Spleen (tissue), 11 donors: Measurements from ENCODE around the gene ACCS. TPM values are rescaled to one million over a fixed set of nuclear protein-coding genes. Genes with fewer than 3 reads are reported as not detected.

Source experiments
- DNase-seq: peaks from one replicate; pipeline ENCODE4 v3.0.0-alpha.2; 2020
- H3K27ac ChIP-seq, 8 donors: fragments of 200-600 bp; sonication (generic) in 7 of 8; 1 replicate in 4 of 8; 2 replicates in 4 of 8; pipeline versions ENCODE4 v1.5.0 to v1.8.0; 2016 to 2021; ENCODE audit warnings: inconsistent platforms in 4 of 8, mild to moderate bottlenecking in 4 of 8, moderate library complexity in 1 of 8
- H3K27me3 ChIP-seq, 7 donors: fragments of 200-600 bp; sonication (generic) in 6 of 7; replicated peaks in 1 of 7; 1 replicate in 4 of 7; 2 replicates in 3 of 7; pipeline versions ENCODE4 v1.5.0 to v1.8.0; 2016 to 2021; ENCODE audit warnings: inconsistent platforms in 3 of 7, mild to moderate bottlenecking in 1 of 7
- H3K36me3 ChIP-seq, 6 donors: fragments of 200-600 bp; sonication (generic) in 5 of 6; 1 replicate in 4 of 6; 2 replicates in 2 of 6; pipeline versions ENCODE4 v1.5.0 to v1.8.0; 2016 to 2021; ENCODE audit warnings: inconsistent platforms in 2 of 6
- H3K4me1 ChIP-seq, 6 donors: fragments of 200-600 bp; sonication (generic) in 5 of 6; 1 replicate in 3 of 6; 2 replicates in 3 of 6; pipeline versions ENCODE4 v1.5.0 to v1.8.0; 2016 to 2021; ENCODE audit warnings: inconsistent platforms in 3 of 6
- H3K4me3 ChIP-seq, 8 donors: fragments of 200-600 bp; sonication (generic) in 7 of 8; 1 replicate in 4 of 8; 2 replicates in 4 of 8; pipeline versions ENCODE4 v1.5.0 to v1.8.0; 2016 to 2021; ENCODE audit warnings: inconsistent platforms in 4 of 8, mild to moderate bottlenecking in 4 of 8, moderate library complexity in 2 of 8
- H3K9me3 ChIP-seq, 8 donors: fragments of 200-600 bp; sonication (generic) in 7 of 8; 1 replicate in 4 of 8; 2 replicates in 4 of 8; pipeline versions ENCODE4 v1.5.0 to v1.8.0; 2016 to 2021; ENCODE audit warnings: inconsistent platforms in 4 of 8
- POLR2A ChIP-seq, 3 donors: fragments of 450-650 bp; IDR thresholded peaks; one replicate each; pipeline ENCODE4 v1.5.1; 2017; ENCODE audit warnings: antibody characterized with exemption in 3 of 3, mild to moderate bottlenecking in 1 of 3
- POLR2AphosphoS5 ChIP-seq, 3 donors: sonication (generic); formaldehyde crosslinking; IDR thresholded peaks; one replicate each; pipeline ENCODE4 v1.5.1; 2017; ENCODE audit warnings: antibody characterized with exemption in 3 of 3
- WGBS, 5 donors: extraction: QIAGEN DNeasy Blood & Tissue Kit in 3 of 5; methylation state at CpG; one replicate each; pipeline versions ENCODE4 v1.1.5 to v1.1.7; 2013 to 2018; 5-methylcytosine and 5-hydroxymethylcytosine counted together
- intact Hi-C: fragments of 100-400 bp; cut with DNase I; formaldehyde crosslinking; loops from one replicate; pipeline ENCODE4 v1.15.0; 2023; ENCODE audit warnings: low total_unique reads
- polyA plus RNA-seq, 3 donors: library from polyadenylated mRNA; stranded (reverse); fragments of 200-250 nt; gene quantifications; one replicate each; pipeline ENCODE4 v1.2.1, GENCODE V29; 2013
- total RNA-seq, 7 donors: library from RNA; depleted of rRNA in 3 of 7; stranded (reverse); fragments of >200 nt in 3 of 7; fragmentation: NEBNext Ultra II Directional in 4 of 7; extraction: Animal tissue kit (Norgen Biotek cat#: 25700) in 4 of 7; gene quantifications; one replicate each; pipeline versions ENCODE4 v1.1.0 to v1.2.1, GENCODE V29; 2016 to 2021
- TF ChIP-seq, protein P1 (sequence below), 11 experiments: fragments of 200-600 bp in 7 of 11; fragments of 450-650 bp in 4 of 11; sonication (generic) in 4 of 11; IDR thresholded peaks in 8 of 11; conservative IDR thresholded peaks in 3 of 11; 1 replicate in 7 of 11; 2 replicates in 4 of 11; pipeline versions ENCODE4 v1.4.0 to v1.8.0; 2016 to 2021; ENCODE audit warnings: antibody characterized with exemption in 11 of 11, inconsistent platforms in 4 of 11, mild to moderate bottlenecking in 1 of 11
- donor health status: healthy with polysubstance abuse.
- donor health status: DM: no; HTN: no; CAD: no; lungs with moderate emphysema.
- donor health status: DM: no; HTN: no; CAD: no.
- donor health status: Bipolar disorder and iron deficiency.
- donor health status: healthy.
- donor health status: DM: no; HTN: no; CAD: no.
- donor health status: DM: yes; HTN: yes; CAD: no.

Gene ACCS
- total and polyA plus RNA-seq, 10 donors = 22.4 to 87.6 (median 46.9) TPM

DNA sequence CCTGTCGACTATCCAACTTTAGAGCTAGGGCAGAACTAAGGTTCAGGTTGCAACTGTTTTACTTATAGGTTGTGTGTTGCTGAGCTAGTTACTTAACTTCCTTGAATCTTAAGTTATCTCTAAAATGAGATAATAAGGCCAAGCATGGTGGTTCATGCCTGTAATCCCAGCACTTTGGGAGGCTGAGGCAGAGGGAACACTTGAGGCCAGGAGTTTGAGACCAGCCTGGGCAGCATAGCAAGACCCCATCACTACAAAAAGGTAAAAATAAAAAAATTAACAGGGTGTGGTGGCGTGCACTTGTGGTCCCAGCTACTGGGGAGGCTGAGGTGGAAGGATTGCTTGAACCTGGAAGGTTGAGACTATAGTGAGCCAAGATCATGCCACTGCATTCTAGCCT, 2.1 kb downstream of the ACCS start:
- H3K9me3 ChIP-seq = no peaks in the 10 kb centered on the region
- peaks cover 0 to 38% (median 10%) of the 10 kb centered on the region in 6 donors for H3K36me3 ChIP-seq
- intact Hi-C loops = no loop called here
- TF ChIP-seq, protein P1, sequence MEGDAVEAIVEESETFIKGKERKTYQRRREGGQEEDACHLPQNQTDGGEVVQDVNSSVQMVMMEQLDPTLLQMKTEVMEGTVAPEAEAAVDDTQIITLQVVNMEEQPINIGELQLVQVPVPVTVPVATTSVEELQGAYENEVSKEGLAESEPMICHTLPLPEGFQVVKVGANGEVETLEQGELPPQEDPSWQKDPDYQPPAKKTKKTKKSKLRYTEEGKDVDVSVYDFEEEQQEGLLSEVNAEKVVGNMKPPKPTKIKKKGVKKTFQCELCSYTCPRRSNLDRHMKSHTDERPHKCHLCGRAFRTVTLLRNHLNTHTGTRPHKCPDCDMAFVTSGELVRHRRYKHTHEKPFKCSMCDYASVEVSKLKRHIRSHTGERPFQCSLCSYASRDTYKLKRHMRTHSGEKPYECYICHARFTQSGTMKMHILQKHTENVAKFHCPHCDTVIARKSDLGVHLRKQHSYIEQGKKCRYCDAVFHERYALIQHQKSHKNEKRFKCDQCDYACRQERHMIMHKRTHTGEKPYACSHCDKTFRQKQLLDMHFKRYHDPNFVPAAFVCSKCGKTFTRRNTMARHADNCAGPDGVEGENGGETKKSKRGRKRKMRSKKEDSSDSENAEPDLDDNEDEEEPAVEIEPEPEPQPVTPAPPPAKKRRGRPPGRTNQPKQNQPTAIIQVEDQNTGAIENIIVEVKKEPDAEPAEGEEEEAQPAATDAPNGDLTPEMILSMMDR (IDR thresholded peaks at IDR 0.05 in 8 of 11, conservative IDR thresholded peaks at IDR 0.05 in 3 of 11) = no peak
- TF ChIP-seq POLR2AphosphoS5 (IDR thresholded peaks at IDR 0.05) = no peak
- no peak for TF ChIP-seq POLR2A (IDR thresholded peaks at IDR 0.05)
- no peak for DNase-seq
- no peak overlapping the region for H3K27ac ChIP-seq
- peaks cover 10 to 27% (median 18%) of the 10 kb centered on the region in 6 donors for H3K4me1 ChIP-seq
- H3K4me3 ChIP-seq = no peak overlapping the region
- WGBS, 5 donors = 94 to 100% (median 96%) methylated on average over 2 of the region's 2 CpGs
- no peaks in the 10 kb centered on the region for H3K27me3 ChIP-seq

DNA sequence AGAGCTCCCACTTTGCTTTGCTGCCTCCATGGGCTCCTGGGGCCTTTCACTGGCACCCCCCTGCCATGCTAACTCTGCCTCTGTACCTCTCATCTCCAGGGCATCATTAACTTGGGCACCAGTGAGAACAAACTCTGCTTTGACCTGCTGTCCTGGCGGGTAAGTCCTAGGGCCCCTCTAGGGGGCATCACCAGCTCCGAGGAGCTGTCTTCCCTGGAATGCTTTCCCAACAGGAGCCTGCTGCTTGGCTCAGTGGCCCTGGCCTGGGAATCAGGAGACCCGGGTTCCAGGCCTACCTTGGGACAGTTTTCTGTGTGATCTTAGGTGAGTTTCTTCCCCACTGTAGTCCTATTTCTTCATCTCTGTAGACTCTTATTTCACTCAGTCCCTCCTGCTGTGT, 5.1 kb downstream of the ACCS start:
- TF ChIP-seq, protein P1 (IDR thresholded peaks at IDR 0.05 in 8 of 11, conservative IDR thresholded peaks at IDR 0.05 in 3 of 11) = no peak
- TF ChIP-seq POLR2A (IDR thresholded peaks at IDR 0.05) = no peak
- Histone ChIP-seq H3K4me3 (no peak overlapping the region), H3K27ac (no peak overlapping the region), H3K36me3 (peaks cover 0 to 68% (median 26%) of the 10 kb centered on the region in 6 donors), H3K27me3 (no peaks in the 10 kb centered on the region), H3K9me3 (no peaks in the 10 kb centered on the region), H3K4me1 (peaks cover 7 to 16% (median 11%) of the 10 kb centered on the region in 6 donors)
- intact Hi-C loops = no loop called here
- DNase-seq = no peak
- WGBS, 5 donors = 75 to 100% (median 94%) methylated on average over 3 of the region's 3 CpGs

DNA sequence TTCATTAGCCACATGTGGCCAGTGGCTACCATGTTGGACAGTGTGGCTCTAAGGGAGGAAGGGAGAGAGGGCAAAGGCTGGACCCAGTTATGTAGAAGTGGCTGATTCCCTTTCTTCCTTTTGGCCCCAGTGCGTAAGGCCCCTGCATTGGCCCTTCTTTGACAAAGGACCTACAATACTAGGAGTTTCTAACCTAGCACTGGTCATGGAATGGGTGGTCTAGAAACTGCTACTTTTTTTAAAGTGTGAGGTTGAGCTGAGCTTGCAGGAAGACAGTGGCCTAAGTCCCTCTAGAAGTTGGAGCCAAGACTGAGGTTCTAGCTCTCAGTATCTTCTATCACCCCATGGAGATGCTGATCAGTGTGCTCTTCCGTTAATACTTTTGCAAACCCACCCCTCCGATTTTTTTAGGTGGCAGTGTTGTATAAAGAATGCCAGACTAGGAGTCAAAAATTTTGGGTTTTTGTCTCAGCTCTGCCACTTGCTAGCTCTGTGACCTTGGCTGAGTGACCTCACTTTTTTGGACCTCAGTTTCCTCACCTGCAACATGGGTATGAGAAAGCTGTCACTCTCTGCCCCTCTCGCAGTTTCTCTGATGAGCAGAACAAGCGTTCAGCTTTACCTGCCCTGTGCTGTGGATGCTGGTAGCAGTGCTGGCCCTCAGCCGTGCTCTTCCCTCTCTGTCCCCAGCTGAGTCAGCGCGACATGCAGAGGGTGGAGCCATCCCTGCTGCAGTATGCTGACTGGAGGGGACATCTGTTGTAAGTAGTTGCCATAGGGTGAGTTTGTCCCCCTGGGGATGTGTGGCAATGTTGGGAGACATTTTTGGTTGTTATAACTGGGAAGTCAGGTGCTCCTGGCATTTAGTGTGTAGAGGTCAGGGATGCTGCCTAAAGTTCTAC, 6.9 kb downstream of the ACCS start:
- no peak overlapping the region for H3K4me3 ChIP-seq
- intact Hi-C loops = no loop called here
- no peaks in the 10 kb centered on the region for H3K9me3 ChIP-seq
- peaks cover 0 to 86% (median 34%) of the 10 kb centered on the region in 6 donors for H3K36me3 ChIP-seq
- no peaks in the 10 kb centered on the region for H3K27me3 ChIP-seq
- no peak for DNase-seq
- no peaks in the 10 kb centered on the region for H3K4me1 ChIP-seq
- TF ChIP-seq, protein P1 (IDR thresholded peaks at IDR 0.05 in 8 of 11, conservative IDR thresholded peaks at IDR 0.05 in 3 of 11) = no peak
- TF ChIP-seq POLR2AphosphoS5 (IDR thresholded peaks at IDR 0.05) (no peak), POLR2A (IDR thresholded peaks at IDR 0.05) (no peak)
- 90 to 98% (median 91%) methylated on average over 6 to 8 of the region's 8 CpGs for WGBS, 5 donors
- no peak overlapping the region for H3K27ac ChIP-seq

DNA sequence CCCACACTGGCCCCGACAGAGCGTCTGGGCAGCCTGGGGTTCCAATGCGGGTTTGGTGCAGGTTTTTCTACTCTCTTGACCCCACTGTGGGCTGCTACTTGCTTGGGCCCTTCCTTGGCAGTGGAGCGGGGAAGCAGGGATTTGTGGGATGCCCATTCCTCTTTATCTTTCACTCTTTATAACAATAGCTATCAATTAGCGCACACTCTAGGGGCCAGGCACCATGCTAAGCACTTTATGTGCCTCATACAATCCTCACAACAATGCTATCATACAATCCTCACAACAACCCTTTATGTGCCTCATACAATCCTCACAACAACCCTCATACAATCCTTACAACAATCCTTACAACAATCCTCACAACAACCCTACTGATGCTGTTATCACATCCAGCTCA, 12.7 kb downstream of the ACCS start:
- TF ChIP-seq POLR2A (IDR thresholded peaks at IDR 0.05) = no peak
- TF ChIP-seq, protein P1 (IDR thresholded peaks at IDR 0.05 in 8 of 11, conservative IDR thresholded peaks at IDR 0.05 in 3 of 11) = no peak
- no peak for TF ChIP-seq POLR2AphosphoS5 (IDR thresholded peaks at IDR 0.05)
- Histone ChIP-seq H3K4me1 (no peaks in the 10 kb centered on the region), H3K36me3 (peaks cover 0 to 98% (median 62%) of the 10 kb centered on the region in 6 donors), H3K27ac (no peak overlapping the region), H3K27me3 (no peaks in the 10 kb centered on the region), H3K4me3 (no peak overlapping the region), H3K9me3 (no peaks in the 10 kb centered on the region)
- intact Hi-C loops = no loop called here
- no peak for DNase-seq
- WGBS, 5 donors = 91 to 99% (median 98%) methylated on average over 5 of the region's 5 CpGs
